ENCODE data around the gene NAA50. TPM values are rescaled to one million over a fixed set of nuclear protein-coding genes. Genes with fewer than 3 reads are reported as not detected.

NAA50 gene
- total RNA-seq, 1 donor from 2014 or later: 65.2 TPM

GRCh38 chr3:113695786-113696645 is 50.0 kb downstream of the NAA50 start, which contains the start of gene USF3:
Gene USF3 (minus strand): TSS chr3:113696642. CDS start chr3:113674878, 21,764 bp downstream.
- no peaks in the 10 kb centered on the region for H3K27me3 ChIP-seq (ENCODE audit: control insufficient read depth in 3 of 3, insufficient read depth in 3 of 3, low read length in 3 of 3)
- no peaks in the 10 kb centered on the region for H3K9me3 ChIP-seq (ENCODE audit: control insufficient read depth in 3 of 3, low read length in 3 of 3)
- peak within 1 kb of the TSS; percentile 92 for H3K27ac ChIP-seq (ENCODE audit: low read depth, low read length)
- H3K4me1 ChIP-seq (ENCODE audit: control insufficient read depth in 3 of 3, insufficient read depth in 3 of 3, low read length in 3 of 3): peaks cover 21 to 37% (median 36%) of the 10 kb centered on the region in 3 donors
- peak within 1 kb of the TSS; percentile 80 to 100 (median 91) for H3K4me3 ChIP-seq (ENCODE audit: low read length in 3 of 3)
- H3K36me3 ChIP-seq (ENCODE audit: control insufficient read depth in 3 of 3, insufficient read depth in 3 of 3, low read length in 3 of 3): no peaks in the 10 kb centered on the region
- H3K9ac ChIP-seq (ENCODE audit: low read depth in 1 of 3, low read length in 3 of 3): peak within 1 kb of the TSS; percentile 88 to 96 (median 89)

GRCh38 chr3:113695431-113695785 is 50.6 kb downstream of the NAA50 start:
- H3K4me3 ChIP-seq (ENCODE audit: low read length in 3 of 3): peak overlapping the region; percentile 74 to 91 (median 79)
- H3K4me1 ChIP-seq (ENCODE audit: control insufficient read depth in 3 of 3, insufficient read depth in 3 of 3, low read length in 3 of 3): peaks cover 24 to 39% (median 38%) of the 10 kb centered on the region in 3 donors
- H3K27me3 ChIP-seq (ENCODE audit: control insufficient read depth in 3 of 3, insufficient read depth in 3 of 3, low read length in 3 of 3): no peaks in the 10 kb centered on the region
- no peaks in the 10 kb centered on the region for H3K9me3 ChIP-seq (ENCODE audit: control insufficient read depth in 3 of 3, low read length in 3 of 3)
- peak overlapping the region; percentile 92 for H3K27ac ChIP-seq (ENCODE audit: low read depth, low read length)
- H3K9ac ChIP-seq (ENCODE audit: low read depth in 1 of 3, low read length in 3 of 3): peak overlapping the region; percentile 79 to 89 (median 87)
- H3K36me3 ChIP-seq (ENCODE audit: control insufficient read depth in 3 of 3, insufficient read depth in 3 of 3, low read length in 3 of 3): no peaks in the 10 kb centered on the region

GRCh38 chr3:113690482-113690881 is 55.6 kb downstream of the NAA50 start:
- no peaks in the 10 kb centered on the region for H3K36me3 ChIP-seq (ENCODE audit: control insufficient read depth in 3 of 3, insufficient read depth in 3 of 3, low read length in 3 of 3)
- H3K9ac ChIP-seq (ENCODE audit: low read depth in 1 of 3, low read length in 3 of 3): no peak overlapping the region
- no peak overlapping the region for H3K27ac ChIP-seq (ENCODE audit: low read depth, low read length)
- no peaks in the 10 kb centered on the region for H3K27me3 ChIP-seq (ENCODE audit: control insufficient read depth in 3 of 3, insufficient read depth in 3 of 3, low read length in 3 of 3)
- no peak overlapping the region for H3K4me3 ChIP-seq (ENCODE audit: low read length in 3 of 3)
- peaks cover 38 to 50% (median 44%) of the 10 kb centered on the region in 3 donors for H3K4me1 ChIP-seq (ENCODE audit: control insufficient read depth in 3 of 3, insufficient read depth in 3 of 3, low read length in 3 of 3)
- no peaks in the 10 kb centered on the region for H3K9me3 ChIP-seq (ENCODE audit: control insufficient read depth in 3 of 3, low read length in 3 of 3)

- Histone ChIP-seq H3K4me1 (ENCODE audit: control insufficient read depth in 3 of 3, insufficient read depth in 3 of 3, low read length in 3 of 3) (peaks cover 25 to 36% (median 30%) of the 10 kb centered on the region in 3 donors), H3K9me3 (ENCODE audit: control insufficient read depth in 3 of 3, low read length in 3 of 3) (no peaks in the 10 kb centered on the region), H3K27me3 (ENCODE audit: control insufficient read depth in 3 of 3, insufficient read depth in 3 of 3, low read length in 3 of 3) (no peaks in the 10 kb centered on the region), H3K4me3 (ENCODE audit: low read length in 3 of 3) (peak overlapping the region in 2 of 3 donors; percentile 27 to 45), H3K9ac (ENCODE audit: low read depth in 1 of 3, low read length in 3 of 3) (peak overlapping the region in 1 of 3 donors; percentile 45), H3K36me3 (ENCODE audit: control insufficient read depth in 3 of 3, insufficient read depth in 3 of 3, low read length in 3 of 3) (peaks cover 2 to 5% (median 3%) of the 10 kb centered on the region in 3 donors), H3K27ac (ENCODE audit: low read depth, low read length) (peak overlapping the region; percentile 61)
Observed at GRCh38 chr3:113685956-113686721, 59.9 kb downstream of the NAA50 start.

- Histone ChIP-seq H3K9ac (ENCODE audit: low read depth in 1 of 3, low read length in 3 of 3) (no peak overlapping the region), H3K27me3 (ENCODE audit: control insufficient read depth in 3 of 3, insufficient read depth in 3 of 3, low read length in 3 of 3) (no peaks in the 10 kb centered on the region), H3K4me3 (ENCODE audit: low read length in 3 of 3) (no peak overlapping the region), H3K36me3 (ENCODE audit: control insufficient read depth in 3 of 3, insufficient read depth in 3 of 3, low read length in 3 of 3) (peaks cover 2 to 5% (median 3%) of the 10 kb centered on the region in 3 donors), H3K27ac (ENCODE audit: low read depth, low read length) (peak overlapping the region; percentile 61), H3K9me3 (ENCODE audit: control insufficient read depth in 3 of 3, low read length in 3 of 3) (no peaks in the 10 kb centered on the region), H3K4me1 (ENCODE audit: control insufficient read depth in 3 of 3, insufficient read depth in 3 of 3, low read length in 3 of 3) (peaks cover 22 to 29% (median 25%) of the 10 kb centered on the region in 3 donors)
Observed at GRCh38 chr3:113685124-113685523, 60.9 kb downstream of the NAA50 start.

- no peak overlapping the region for H3K27ac ChIP-seq (ENCODE audit: low read depth, low read length)
- no peaks in the 10 kb centered on the region for H3K27me3 ChIP-seq (ENCODE audit: control insufficient read depth in 3 of 3, insufficient read depth in 3 of 3, low read length in 3 of 3)
- peaks cover 20 to 25% (median 22%) of the 10 kb centered on the region in 3 donors for H3K4me1 ChIP-seq (ENCODE audit: control insufficient read depth in 3 of 3, insufficient read depth in 3 of 3, low read length in 3 of 3)
- H3K36me3 ChIP-seq (ENCODE audit: control insufficient read depth in 3 of 3, insufficient read depth in 3 of 3, low read length in 3 of 3): peaks cover 2 to 5% (median 3%) of the 10 kb centered on the region in 3 donors
- no peaks in the 10 kb centered on the region for H3K9me3 ChIP-seq (ENCODE audit: control insufficient read depth in 3 of 3, low read length in 3 of 3)
- no peak overlapping the region for H3K4me3 ChIP-seq (ENCODE audit: low read length in 3 of 3)
- no peak overlapping the region for H3K9ac ChIP-seq (ENCODE audit: low read depth in 1 of 3, low read length in 3 of 3)
Observed at GRCh38 chr3:113684271-113684819, 61.7 kb downstream of the NAA50 start.

- Histone ChIP-seq H3K9ac (ENCODE audit: low read depth in 1 of 3, low read length in 3 of 3) (no peak overlapping the region), H3K9me3 (ENCODE audit: control insufficient read depth in 3 of 3, low read length in 3 of 3) (no peaks in the 10 kb centered on the region), H3K4me1 (ENCODE audit: control insufficient read depth in 3 of 3, insufficient read depth in 3 of 3, low read length in 3 of 3) (peaks cover 0 to 4% (median 4%) of the 10 kb centered on the region in 3 donors), H3K36me3 (ENCODE audit: control insufficient read depth in 3 of 3, insufficient read depth in 3 of 3, low read length in 3 of 3) (peaks cover 3 to 16% (median 8%) of the 10 kb centered on the region in 3 donors), H3K27ac (ENCODE audit: low read depth, low read length) (no peak overlapping the region), H3K27me3 (ENCODE audit: control insufficient read depth in 3 of 3, insufficient read depth in 3 of 3, low read length in 3 of 3) (no peaks in the 10 kb centered on the region), H3K4me3 (ENCODE audit: low read length in 3 of 3) (no peak overlapping the region)
Observed at GRCh38 chr3:113678773-113679172, 67.3 kb downstream of the NAA50 start.

GRCh38 chr3:113677737-113678136 is 68.3 kb downstream of the NAA50 start:
- H3K4me3 ChIP-seq (ENCODE audit: low read length in 3 of 3): no peak overlapping the region
- H3K27ac ChIP-seq (ENCODE audit: low read depth, low read length): no peak overlapping the region
- H3K9ac ChIP-seq (ENCODE audit: low read depth in 1 of 3, low read length in 3 of 3): no peak overlapping the region
- peaks cover 3 to 21% (median 12%) of the 10 kb centered on the region in 3 donors for H3K36me3 ChIP-seq (ENCODE audit: control insufficient read depth in 3 of 3, insufficient read depth in 3 of 3, low read length in 3 of 3)
- no peaks in the 10 kb centered on the region for H3K27me3 ChIP-seq (ENCODE audit: control insufficient read depth in 3 of 3, insufficient read depth in 3 of 3, low read length in 3 of 3)
- H3K4me1 ChIP-seq (ENCODE audit: control insufficient read depth in 3 of 3, insufficient read depth in 3 of 3, low read length in 3 of 3): peaks cover 0 to 8% (median 7%) of the 10 kb centered on the region in 3 donors
- no peaks in the 10 kb centered on the region for H3K9me3 ChIP-seq (ENCODE audit: control insufficient read depth in 3 of 3, low read length in 3 of 3)

- Histone ChIP-seq H3K27me3 (ENCODE audit: control insufficient read depth in 3 of 3, insufficient read depth in 3 of 3, low read length in 3 of 3) (no peaks in the 10 kb centered on the region), H3K4me3 (ENCODE audit: low read length in 3 of 3) (no peak overlapping the region), H3K27ac (ENCODE audit: low read depth, low read length) (no peak overlapping the region), H3K9me3 (ENCODE audit: control insufficient read depth in 3 of 3, low read length in 3 of 3) (no peaks in the 10 kb centered on the region), H3K4me1 (ENCODE audit: control insufficient read depth in 3 of 3, insufficient read depth in 3 of 3, low read length in 3 of 3) (peaks cover 0 to 8% (median 7%) of the 10 kb centered on the region in 3 donors), H3K36me3 (ENCODE audit: control insufficient read depth in 3 of 3, insufficient read depth in 3 of 3, low read length in 3 of 3) (peaks cover 3 to 22% (median 18%) of the 10 kb centered on the region in 3 donors), H3K9ac (ENCODE audit: low read depth in 1 of 3, low read length in 3 of 3) (no peak overlapping the region)
Observed at GRCh38 chr3:113676261-113676660, 69.8 kb downstream of the NAA50 start.
